Measurements from ENCODE around the gene OXA1L. TPM values are rescaled to one million over a fixed set of nuclear protein-coding genes. Genes with fewer than 3 reads are reported as not detected.
"Not testable (repeated sequence)": the region's sequence is repeated elsewhere in the genome, so short reads cannot be mapped to it uniquely, and the experiment has no call there.

OXA1L gene
- total and polyA plus RNA-seq, 2 experiments from 2014 or later = 61.7 to 91.7 TPM

DNA sequence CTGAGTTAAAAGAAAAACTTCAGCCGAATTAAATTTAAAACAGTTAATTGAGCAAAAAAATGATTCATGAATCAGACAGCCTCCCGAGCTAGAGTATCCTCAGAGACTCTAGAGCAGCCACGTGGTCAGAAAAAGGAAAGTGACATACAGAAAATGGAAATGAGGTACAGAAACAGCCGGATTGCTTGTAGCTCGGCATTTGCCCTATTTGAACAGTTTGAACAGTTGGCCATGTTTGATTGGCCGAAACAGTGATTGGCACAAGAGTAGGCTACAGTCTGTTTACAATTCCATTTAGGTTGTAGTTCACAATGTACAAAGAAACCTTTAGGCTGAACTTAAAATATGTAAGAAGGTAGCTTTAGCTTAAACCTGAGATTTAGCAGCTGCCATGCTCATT is 12.9 kb upstream of the OXA1L start:
- ATAC-seq (no peak), DNase-seq (ENCODE audit: low spot score) (no peak)
- Mint-ChIP-seq H3K27me3 (ENCODE audit: insufficient read depth, low read depth, poor library complexity) (peaks cover 2% of the 10 kb centered on the region), H3K4me1 (peaks cover 9% of the 10 kb centered on the region), H3K9me3 (no peaks in the 10 kb centered on the region), H3K36me3 (ENCODE audit: low read depth) (no peaks in the 10 kb centered on the region; the same call in 2 of the 3 replicates), H3K4me3 (no peak overlapping the region), H3K27ac (no peak overlapping the region)
- Histone ChIP-seq H3K4me1 (ENCODE audit: insufficient read depth) (peaks cover 7% of the 10 kb centered on the region), H3K27ac (ENCODE audit: low read depth) (no peak overlapping the region), H2AFZ (no peak overlapping the region), H3K9me2 (ENCODE audit: insufficient read depth) (no peaks in the 10 kb centered on the region), H3K4me2 (no peak overlapping the region), H3K79me2 (replicated peaks; ENCODE audit: insufficient read depth) (no peaks in the 10 kb centered on the region), H3K4me3 (no peak overlapping the region), H4K20me1 (replicated peaks; ENCODE audit: insufficient read depth) (no peaks in the 10 kb centered on the region), H3F3A (replicated peaks; ENCODE audit: low read depth) (no peaks in the 10 kb centered on the region), H3K36me3 (ENCODE audit: insufficient read depth) (no peaks in the 10 kb centered on the region), H3K27me3 (ENCODE audit: insufficient read depth) (no peaks in the 10 kb centered on the region)
- TF ChIP-seq, protein P1, sequence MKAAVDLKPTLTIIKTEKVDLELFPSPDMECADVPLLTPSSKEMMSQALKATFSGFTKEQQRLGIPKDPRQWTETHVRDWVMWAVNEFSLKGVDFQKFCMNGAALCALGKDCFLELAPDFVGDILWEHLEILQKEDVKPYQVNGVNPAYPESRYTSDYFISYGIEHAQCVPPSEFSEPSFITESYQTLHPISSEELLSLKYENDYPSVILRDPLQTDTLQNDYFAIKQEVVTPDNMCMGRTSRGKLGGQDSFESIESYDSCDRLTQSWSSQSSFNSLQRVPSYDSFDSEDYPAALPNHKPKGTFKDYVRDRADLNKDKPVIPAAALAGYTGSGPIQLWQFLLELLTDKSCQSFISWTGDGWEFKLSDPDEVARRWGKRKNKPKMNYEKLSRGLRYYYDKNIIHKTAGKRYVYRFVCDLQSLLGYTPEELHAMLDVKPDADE (IDR thresholded peaks at IDR 0.05) = no peak
- TF ChIP-seq ZNF114 (CRISPR knock-in tag; IDR thresholded peaks at IDR 0.05) = no peak
- no peak for TF ChIP-seq POLR2AphosphoS5 (IDR thresholded peaks at IDR 0.05; ENCODE audit: low read depth)
- no peak for TF ChIP-seq CREB1 (CRISPR knock-in tag; IDR thresholded peaks at IDR 0.05; ENCODE audit: low read depth)
- TF ChIP-seq ZNF331 (CRISPR knock-in tag; IDR thresholded peaks at IDR 0.05; ENCODE audit: low read depth) = no peak
- TF ChIP-seq NANOG (IDR thresholded peaks at IDR 0.05; ENCODE audit: borderline replicate concordance) = no peak
- no peak for TF ChIP-seq STAT1 (IDR thresholded peaks at IDR 0.05; ENCODE audit: unreplicated experiment)
- TF ChIP-seq, protein P2, sequence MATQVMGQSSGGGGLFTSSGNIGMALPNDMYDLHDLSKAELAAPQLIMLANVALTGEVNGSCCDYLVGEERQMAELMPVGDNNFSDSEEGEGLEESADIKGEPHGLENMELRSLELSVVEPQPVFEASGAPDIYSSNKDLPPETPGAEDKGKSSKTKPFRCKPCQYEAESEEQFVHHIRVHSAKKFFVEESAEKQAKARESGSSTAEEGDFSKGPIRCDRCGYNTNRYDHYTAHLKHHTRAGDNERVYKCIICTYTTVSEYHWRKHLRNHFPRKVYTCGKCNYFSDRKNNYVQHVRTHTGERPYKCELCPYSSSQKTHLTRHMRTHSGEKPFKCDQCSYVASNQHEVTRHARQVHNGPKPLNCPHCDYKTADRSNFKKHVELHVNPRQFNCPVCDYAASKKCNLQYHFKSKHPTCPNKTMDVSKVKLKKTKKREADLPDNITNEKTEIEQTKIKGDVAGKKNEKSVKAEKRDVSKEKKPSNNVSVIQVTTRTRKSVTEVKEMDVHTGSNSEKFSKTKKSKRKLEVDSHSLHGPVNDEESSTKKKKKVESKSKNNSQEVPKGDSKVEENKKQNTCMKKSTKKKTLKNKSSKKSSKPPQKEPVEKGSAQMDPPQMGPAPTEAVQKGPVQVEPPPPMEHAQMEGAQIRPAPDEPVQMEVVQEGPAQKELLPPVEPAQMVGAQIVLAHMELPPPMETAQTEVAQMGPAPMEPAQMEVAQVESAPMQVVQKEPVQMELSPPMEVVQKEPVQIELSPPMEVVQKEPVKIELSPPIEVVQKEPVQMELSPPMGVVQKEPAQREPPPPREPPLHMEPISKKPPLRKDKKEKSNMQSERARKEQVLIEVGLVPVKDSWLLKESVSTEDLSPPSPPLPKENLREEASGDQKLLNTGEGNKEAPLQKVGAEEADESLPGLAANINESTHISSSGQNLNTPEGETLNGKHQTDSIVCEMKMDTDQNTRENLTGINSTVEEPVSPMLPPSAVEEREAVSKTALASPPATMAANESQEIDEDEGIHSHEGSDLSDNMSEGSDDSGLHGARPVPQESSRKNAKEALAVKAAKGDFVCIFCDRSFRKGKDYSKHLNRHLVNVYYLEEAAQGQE (IDR thresholded peaks at IDR 0.05; ENCODE audit: unreplicated experiment) = no peak

DNA sequence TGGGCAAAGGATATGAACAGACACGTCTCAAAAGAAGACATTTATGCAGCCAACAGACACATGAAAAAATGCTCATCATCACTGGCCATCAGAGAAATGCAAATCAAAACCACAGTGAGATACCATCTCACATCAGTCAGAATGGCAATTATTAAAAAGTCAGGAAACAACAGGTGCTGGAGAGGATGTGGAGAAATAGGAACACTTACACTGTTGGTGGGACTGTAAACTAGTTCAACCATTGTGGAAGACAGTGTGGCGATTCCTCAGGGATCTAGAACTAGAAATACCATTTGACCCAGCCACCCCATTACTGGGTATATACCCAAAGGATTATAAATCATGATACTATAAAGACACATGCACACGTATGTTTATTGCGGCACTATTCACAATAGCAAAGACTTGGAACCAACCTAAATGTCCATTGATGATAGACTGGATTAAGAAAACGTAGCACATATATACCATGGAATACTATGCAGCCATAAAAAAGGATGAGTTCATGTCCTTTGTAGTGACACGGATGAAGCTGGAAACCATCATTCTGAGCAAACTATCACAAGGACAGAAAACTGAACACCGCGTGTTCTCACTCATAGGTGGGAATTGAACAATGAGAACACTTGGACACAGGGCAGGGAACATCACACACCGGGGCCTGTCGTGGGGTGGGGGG is 8.4 kb upstream of the OXA1L start:
- not testable (repeated sequence) for H3K27ac ChIP-seq (ENCODE audit: low read depth); H3K27me3 ChIP-seq (ENCODE audit: insufficient read depth); DNase-seq (ENCODE audit: low spot score); ATAC-seq; H3K9me2 ChIP-seq (ENCODE audit: insufficient read depth); H4K20me1 ChIP-seq (replicated peaks; ENCODE audit: insufficient read depth); H3K27ac Mint-ChIP-seq; H3K4me3 ChIP-seq; H3K4me1 ChIP-seq (ENCODE audit: insufficient read depth); H2AFZ ChIP-seq; H3F3A ChIP-seq (replicated peaks; ENCODE audit: low read depth); H3K79me2 ChIP-seq (replicated peaks; ENCODE audit: insufficient read depth); H3K4me1 Mint-ChIP-seq; H3K36me3 Mint-ChIP-seq (ENCODE audit: low read depth); H3K27me3 Mint-ChIP-seq (ENCODE audit: insufficient read depth, low read depth, poor library complexity); H3K4me2 ChIP-seq; H3K9me3 Mint-ChIP-seq; H3K36me3 ChIP-seq (ENCODE audit: insufficient read depth); H3K4me3 Mint-ChIP-seq
